Right cardiac atrium (tissue), 5 donors: Measurements from ENCODE around the gene NOC4L. TPM values are rescaled to one million over a fixed set of nuclear protein-coding genes. Genes with fewer than 3 reads are reported as not detected.

Experiments used
- ATAC-seq, 2 donors: fragments of 200-7000 bp; cut with Tn5 transposase; one replicate each; pipeline versions ENCODE4 v1.8.0 to v1.9.1; 2020; ENCODE audit warnings: moderate library complexity in 2 of 2, mild to moderate bottlenecking in 1 of 2
- DNase-seq, 3 donors: peaks; one replicate each; pipeline ENCODE4 v3.0.0-alpha.2; 2020
- H3K27ac ChIP-seq: one replicate; pipeline ENCODE4 v1.5.1; 2013; ENCODE audit warnings: mild to moderate bottlenecking, low read length, control low read depth, moderate library complexity
- H3K27me3 ChIP-seq: one replicate; pipeline ENCODE4 v1.6.1; 2013; ENCODE audit not compliant: control insufficient read depth, insufficient read depth
- H3K4me1 ChIP-seq: one replicate; pipeline ENCODE4 v1.6.1; 2013; ENCODE audit warnings: low read length; ENCODE audit not compliant: control insufficient read depth, insufficient read depth
- H3K4me3 ChIP-seq: one replicate; pipeline ENCODE4 v1.5.1; 2013; ENCODE audit warnings: low read length, control low read depth
- H3K9me3 ChIP-seq: one replicate; pipeline ENCODE4 v1.6.1; 2013; ENCODE audit warnings: low read length; ENCODE audit not compliant: control insufficient read depth
- WGBS: extraction: QIAGEN DNeasy Blood & Tissue Kit; methylation state at CpG from one replicate; pipeline ENCODE4 v1.1.7; 2013; 5-methylcytosine and 5-hydroxymethylcytosine counted together
- intact Hi-C, 4 donors: fragments of 100-400 bp; cut with DNase I; formaldehyde crosslinking; loops; one replicate each; pipeline versions ENCODE4 v1.11.0 to v1.14.0; 2022 to 2023
- polyA plus RNA-seq: library from polyadenylated mRNA; stranded (reverse); fragments of 200-250 nt; gene quantifications from one replicate; pipeline ENCODE4 v1.2.3, GENCODE V29; 2013
- total RNA-seq, 4 donors: library from RNA; stranded (reverse); fragmentation: NEBNext Ultra II Directional; extraction: Animal tissue kit (Norgen Biotek cat#: 25700); gene quantifications; one replicate each; pipeline ENCODE4 v1.2.1, GENCODE V29; 2021
- donor health status: healthy with polysubstance abuse.
- donor health status: DM: no; HTN: yes; CAD: no.
- donor health status: DM: no; HTN: no; CAD: no.
- donor health status: DM: no; HTN: yes; CAD: no; lungs with severe emphysema.
- donor health status: DM: yes; HTN: yes; CAD: no.

The NOC4L gene
- total and polyA plus RNA-seq, 5 donors = 7.7 to 11.0 (median 9.3) TPM

DNA sequence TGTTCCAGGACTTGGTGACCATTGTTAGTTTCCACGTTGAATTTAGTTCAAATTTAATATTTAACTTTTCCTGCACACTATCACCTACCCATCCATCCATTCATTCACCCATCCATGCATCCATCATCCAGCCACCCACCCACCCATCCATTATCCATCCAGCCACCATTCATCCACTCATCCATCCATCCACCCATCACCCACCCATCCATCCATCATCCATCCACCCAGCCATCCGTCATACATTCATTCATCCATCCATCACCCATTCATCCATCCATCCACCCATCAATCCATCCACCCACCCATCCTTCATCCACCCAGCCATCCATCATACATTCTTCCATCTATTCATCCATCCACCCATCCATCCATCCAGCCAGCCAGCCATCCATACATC is 21.8 kb downstream of the NOC4L start:
- DNase-seq = no peak
- H3K27me3 ChIP-seq = no peaks in the 10 kb centered on the region
- intact Hi-C loops = loop anchor here in 1 of 4 donors (10.0 kb wide), 1 partner anchor 359 kb away; no protein-coding TSS in a partner anchor
- 91% methylated on average over 2 of the region's 2 CpGs for WGBS
- ATAC-seq = no peak
- H3K4me1 ChIP-seq = no peaks in the 10 kb centered on the region
- no peaks in the 10 kb centered on the region for H3K9me3 ChIP-seq
- no peak overlapping the region for H3K4me3 ChIP-seq
- no peak overlapping the region for H3K27ac ChIP-seq

DNA sequence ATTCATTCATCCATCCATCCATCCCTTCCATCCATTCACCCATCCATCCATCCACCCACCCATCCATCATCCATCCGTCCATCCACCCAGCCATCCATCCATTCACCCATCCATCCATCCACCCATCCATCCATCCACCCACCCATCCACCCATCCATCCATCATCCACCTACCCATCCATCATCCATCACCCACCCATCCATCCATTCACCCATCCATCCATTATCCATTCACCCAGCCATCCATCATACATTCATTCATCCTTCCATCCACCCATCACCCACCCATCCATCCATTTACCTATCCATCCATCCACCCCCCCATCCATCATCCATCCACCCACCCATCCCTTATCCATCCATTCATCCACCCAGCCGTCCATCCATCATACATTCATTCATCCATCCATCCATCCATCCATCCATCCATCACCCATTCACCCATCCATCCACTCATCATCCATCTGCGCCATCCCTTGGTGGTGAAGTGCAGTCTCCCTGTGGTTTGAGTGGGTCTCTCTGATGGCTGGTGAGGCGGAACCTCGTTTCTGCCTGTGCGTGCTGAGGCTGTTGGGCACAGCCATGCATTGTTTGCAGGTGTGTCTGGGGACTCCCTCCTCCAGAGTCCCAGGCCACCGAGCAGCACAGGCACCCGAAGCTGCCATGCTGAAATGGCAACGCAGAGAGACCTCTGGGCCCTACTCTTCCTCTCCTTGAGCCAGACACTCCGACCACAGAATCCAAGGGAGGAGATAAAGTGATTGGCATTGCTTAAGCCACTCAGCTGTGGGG is 22.7 kb downstream of the NOC4L start:
- no peak for ATAC-seq
- Histone ChIP-seq H3K4me3 (no peak overlapping the region), H3K27me3 (no peaks in the 10 kb centered on the region), H3K27ac (no peak overlapping the region), H3K9me3 (no peaks in the 10 kb centered on the region), H3K4me1 (no peaks in the 10 kb centered on the region)
- DNase-seq = peak in 1 of 3 donors; percentile 25
- intact Hi-C loops = loop anchor here in 1 of 4 donors (10.0 kb wide), 1 partner anchor 358 kb away; no protein-coding TSS in a partner anchor
- WGBS = 91% methylated on average over 10 of the region's 10 CpGs

DNA sequence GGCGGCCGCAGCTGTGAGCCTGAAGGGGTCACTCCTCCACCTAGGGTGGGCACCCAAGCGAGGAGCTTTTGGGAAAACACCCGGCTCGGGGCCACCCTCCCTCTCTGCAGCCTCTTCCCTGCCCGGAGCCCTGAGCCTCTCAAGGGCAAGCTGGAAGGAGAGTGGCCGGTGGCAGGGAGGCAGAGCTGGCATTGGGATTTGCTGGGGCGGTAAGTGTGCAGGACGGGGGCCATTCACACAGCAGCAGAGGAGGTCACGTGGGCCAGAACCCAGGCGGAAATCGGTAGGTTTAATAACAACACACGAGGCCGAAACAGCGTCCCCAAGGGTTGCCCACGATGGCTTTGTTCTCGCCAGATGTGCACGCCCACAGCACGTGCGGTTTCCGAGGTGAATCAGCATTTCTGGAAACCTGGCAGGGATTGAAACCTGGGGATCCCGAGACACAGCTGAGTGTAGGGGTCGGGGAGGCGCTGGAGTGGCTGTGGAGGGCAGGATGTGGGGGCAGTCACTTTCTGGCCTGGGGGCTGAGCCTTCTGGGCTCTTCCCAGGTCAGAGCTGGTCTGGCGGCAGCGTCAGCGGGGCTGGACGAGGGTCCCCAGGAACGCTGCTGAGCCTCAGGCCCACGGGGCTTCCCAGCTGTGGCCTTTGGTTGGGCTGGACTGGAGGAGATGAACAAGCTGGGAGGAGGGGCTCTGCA is 23.5 kb downstream of the NOC4L start:
- WGBS = 79% methylated on average over 30 of the region's 30 CpGs
- DNase-seq (peak; percentile 12 to 43 (median 18)), ATAC-seq (no peak)
- no peaks in the 10 kb centered on the region for H3K27me3 ChIP-seq
- intact Hi-C loops = loop anchor here in 1 of 4 donors (10.0 kb wide), 1 partner anchor 357 kb away; no protein-coding TSS in a partner anchor
- H3K9me3 ChIP-seq = no peaks in the 10 kb centered on the region
- no peak overlapping the region for H3K4me3 ChIP-seq
- H3K27ac ChIP-seq = no peak overlapping the region
- H3K4me1 ChIP-seq = no peaks in the 10 kb centered on the region

DNA sequence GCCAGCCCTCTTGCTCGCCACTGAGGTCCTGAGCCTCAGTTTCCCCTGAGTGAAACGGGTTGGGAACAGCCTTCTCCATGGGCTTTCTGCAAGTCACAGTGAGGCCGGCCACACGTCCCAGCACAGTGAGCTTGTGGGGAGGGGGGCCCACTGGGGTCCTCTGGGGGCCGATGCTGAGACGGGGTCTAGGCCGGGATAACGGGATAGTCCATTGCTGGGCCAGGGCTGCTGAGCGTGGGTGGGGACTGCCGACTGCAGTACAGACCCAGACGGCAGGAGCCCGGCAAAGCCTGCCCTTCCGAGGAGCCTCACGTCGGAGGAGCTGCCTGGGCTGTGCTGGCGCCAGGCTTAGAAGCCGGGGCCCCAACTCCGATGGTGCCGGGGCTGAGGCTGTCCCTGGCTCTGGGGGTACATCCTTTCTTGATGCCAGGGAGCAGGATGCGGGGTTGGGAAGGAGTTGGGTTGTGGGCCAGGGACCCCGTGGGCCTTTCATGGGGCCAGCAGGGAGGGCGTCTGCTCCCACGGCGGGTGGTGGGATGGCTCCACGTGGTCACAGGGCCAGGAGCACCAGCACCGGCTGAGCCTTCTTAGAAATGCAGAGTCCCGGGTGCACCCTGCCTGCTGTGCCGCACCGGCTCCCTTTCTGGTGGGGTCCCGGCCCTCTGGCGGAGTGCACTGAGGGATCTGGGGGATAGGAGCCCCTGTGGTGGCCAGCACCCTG is 24.2 kb downstream of the NOC4L start:
- 81% methylated on average over 31 of the region's 31 CpGs for WGBS
- no peaks in the 10 kb centered on the region for H3K27me3 ChIP-seq
- no peak for ATAC-seq
- no peak overlapping the region for H3K4me3 ChIP-seq
- H3K4me1 ChIP-seq = no peaks in the 10 kb centered on the region
- intact Hi-C loops = loop anchor here in 1 of 4 donors (10.0 kb wide), 1 partner anchor 356 kb away; no protein-coding TSS in a partner anchor
- H3K27ac ChIP-seq = no peak overlapping the region
- H3K9me3 ChIP-seq = no peaks in the 10 kb centered on the region
- DNase-seq = peak in 2 of 3 donors; percentile 14 to 51

DNA sequence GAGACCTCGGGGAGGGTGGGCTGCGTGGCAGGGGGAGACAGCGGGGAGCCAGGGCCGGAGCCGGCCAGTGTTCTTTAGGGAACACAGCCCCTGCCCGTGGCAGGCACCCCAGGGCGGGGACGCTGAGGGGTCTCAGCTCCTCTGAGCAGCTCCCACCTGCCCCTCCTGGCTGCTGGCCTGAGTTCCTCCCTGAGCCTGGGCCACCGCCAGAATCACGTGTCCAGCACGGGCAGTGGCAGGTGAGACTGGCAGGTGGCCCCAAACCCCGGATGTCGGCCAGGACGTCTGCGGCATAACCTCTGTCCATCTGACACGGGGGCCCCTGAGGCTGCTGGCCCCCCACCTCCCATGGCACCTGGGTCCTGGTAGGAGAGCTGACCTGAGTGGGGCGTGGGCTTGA is 25.1 kb downstream of the NOC4L start:
- no peaks in the 10 kb centered on the region for H3K27me3 ChIP-seq
- intact Hi-C loops = loop anchor here in 1 of 4 donors (10.0 kb wide), 1 partner anchor 355 kb away; no protein-coding TSS in a partner anchor
- no peak overlapping the region for H3K4me3 ChIP-seq
- no peak overlapping the region for H3K27ac ChIP-seq
- no peaks in the 10 kb centered on the region for H3K9me3 ChIP-seq
- ATAC-seq (peak in 1 of 2 donors; percentile 5), DNase-seq (peak in 2 of 3 donors; percentile 9 to 47)
- no peaks in the 10 kb centered on the region for H3K4me1 ChIP-seq
- WGBS = 80% methylated on average over 17 of the region's 17 CpGs

DNA sequence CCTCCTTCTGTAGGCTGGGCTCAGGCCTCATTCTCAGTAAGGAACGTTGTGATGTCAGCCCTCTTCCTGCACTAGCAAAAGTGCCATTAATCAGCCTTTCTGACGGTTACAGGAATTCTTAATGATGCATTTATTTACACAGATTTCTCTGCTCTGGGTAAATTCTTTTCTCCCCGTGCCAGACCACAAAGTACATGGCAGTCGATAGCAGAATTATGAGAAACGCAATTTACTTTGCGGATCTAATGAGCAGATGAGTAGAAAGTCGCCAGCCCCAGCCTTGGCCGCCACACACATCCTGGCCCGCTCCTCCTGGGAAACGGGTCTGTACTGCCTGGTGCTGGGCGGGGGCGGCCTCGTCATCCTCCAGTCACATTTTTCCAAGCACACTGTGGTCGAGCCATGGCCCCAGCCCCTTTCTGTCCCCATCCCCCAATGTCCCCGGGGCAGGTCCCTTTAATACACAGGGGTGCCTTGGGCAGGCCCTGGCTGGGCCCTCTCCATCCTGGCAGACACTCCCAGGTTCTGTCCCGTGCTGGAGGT is 25.9 kb downstream of the NOC4L start:
- WGBS = 37% methylated on average over 16 of the region's 16 CpGs
- H3K4me1 ChIP-seq = no peaks in the 10 kb centered on the region
- no peak overlapping the region for H3K4me3 ChIP-seq
- DNase-seq = peak in 1 of 3 donors; percentile 6
- intact Hi-C loops = no loop called here
- no peaks in the 10 kb centered on the region for H3K9me3 ChIP-seq
- no peaks in the 10 kb centered on the region for H3K27me3 ChIP-seq
- H3K27ac ChIP-seq = no peak overlapping the region
- ATAC-seq = no peak

DNA sequence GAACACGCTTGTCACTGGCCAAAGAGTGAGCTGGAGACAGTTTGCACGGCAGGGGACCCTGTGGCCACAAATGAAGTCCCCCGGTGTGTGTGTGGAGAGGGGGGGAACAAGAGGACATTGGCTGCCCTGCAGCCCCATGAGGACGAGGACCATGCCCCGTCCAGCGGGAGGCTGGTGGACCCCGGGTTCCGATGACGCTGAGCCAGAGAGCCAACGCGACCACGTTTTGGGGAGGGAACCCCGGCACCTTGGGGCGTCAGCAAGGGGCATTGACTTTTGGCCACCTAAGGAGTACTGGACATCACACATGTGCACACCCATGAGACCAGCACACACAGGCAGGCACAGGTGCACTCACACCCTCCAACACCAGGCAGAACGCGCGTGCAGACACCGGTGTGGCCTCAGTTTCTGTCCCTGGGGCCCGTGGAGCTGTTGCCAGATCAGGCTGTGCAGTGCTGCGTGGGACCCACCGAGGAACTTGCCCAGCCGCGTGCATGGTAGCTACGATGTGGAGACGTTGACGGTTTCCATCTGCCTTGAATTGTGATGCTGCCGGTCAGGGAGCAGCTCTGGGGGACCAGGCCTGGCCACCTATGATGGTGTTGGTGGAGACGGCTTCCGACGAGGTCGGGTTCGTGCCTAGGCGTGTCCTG is 26.5 kb downstream of the NOC4L start:
- Histone ChIP-seq H3K4me1 (no peaks in the 10 kb centered on the region), H3K4me3 (no peak overlapping the region), H3K9me3 (no peaks in the 10 kb centered on the region), H3K27ac (no peak overlapping the region), H3K27me3 (no peaks in the 10 kb centered on the region)
- peak in 1 of 3 donors; percentile 6 for DNase-seq
- WGBS = 77% methylated on average over 33 of the region's 33 CpGs
- ATAC-seq = no peak
- intact Hi-C loops = no loop called here

DNA sequence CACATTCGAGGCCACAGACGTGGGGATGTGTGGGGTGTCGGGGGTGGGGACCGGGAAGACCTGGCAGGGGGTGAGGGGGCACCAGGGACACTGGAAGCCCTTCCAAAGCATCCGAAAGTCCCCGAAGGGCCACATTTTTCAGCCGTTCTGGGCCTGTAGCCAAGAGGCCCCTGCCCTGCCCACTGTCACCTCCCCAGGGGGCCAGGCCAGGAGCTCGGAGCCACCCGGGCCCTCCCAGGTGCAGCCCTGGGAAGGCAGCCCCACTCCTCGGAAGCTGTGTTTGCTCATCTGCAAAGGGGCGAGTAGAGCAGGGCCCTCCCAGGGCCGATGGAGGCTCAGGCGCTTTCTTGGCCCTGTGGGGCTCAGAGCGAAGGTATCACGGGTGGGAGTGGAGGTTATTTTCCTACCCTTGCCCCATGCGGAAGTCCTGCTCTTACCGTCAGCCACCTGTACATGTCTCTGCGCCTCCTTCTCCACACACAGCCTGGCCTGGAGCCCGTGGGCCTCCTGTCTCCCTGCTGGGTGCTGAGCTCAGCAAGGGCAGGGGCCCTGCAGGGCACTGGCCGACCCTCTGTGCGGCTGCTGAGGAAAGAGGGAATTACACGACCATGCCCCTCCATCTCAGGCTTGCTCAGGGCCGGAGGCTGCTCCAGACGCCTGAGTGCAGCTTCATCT is 27.2 kb downstream of the NOC4L start:
- DNase-seq (peak in 1 of 3 donors; percentile 10), ATAC-seq (no peak)
- WGBS = 64% methylated on average over 24 of the region's 24 CpGs
- Histone ChIP-seq H3K4me3 (no peak overlapping the region), H3K4me1 (no peaks in the 10 kb centered on the region), H3K27me3 (no peaks in the 10 kb centered on the region), H3K27ac (no peak overlapping the region), H3K9me3 (no peaks in the 10 kb centered on the region)
- intact Hi-C loops = no loop called here

DNA sequence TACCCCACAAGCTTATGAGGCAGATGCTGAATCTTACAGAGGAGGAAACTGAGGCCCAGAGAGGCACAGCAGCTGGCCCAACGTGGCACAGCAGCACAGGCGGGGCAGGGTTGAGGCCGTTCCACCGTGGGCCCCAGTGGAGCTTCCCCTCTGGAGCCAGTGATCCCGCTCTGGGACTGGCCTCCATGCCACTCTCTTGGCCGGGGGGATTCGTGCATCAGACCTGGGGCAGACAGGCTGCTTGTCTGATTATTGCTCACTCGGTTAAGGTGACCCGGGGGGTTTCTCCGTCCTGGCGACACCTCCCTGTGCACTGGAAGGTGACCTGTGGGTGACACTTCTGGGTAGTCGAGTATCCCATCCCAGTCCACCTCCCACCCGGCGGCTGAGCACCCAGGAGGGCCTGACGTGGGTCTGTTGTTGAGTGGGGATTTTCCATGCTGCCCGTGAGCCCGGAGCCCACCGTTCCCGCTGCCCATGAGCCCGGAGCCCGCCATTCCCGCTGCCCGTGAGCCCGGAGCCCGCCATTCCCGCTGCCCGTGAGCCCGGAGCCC is 27.8 kb downstream of the NOC4L start:
- Histone ChIP-seq H3K4me1 (no peaks in the 10 kb centered on the region), H3K27me3 (no peaks in the 10 kb centered on the region), H3K27ac (no peak overlapping the region), H3K4me3 (no peak overlapping the region), H3K9me3 (no peaks in the 10 kb centered on the region)
- ATAC-seq (no peak), DNase-seq (peak in 1 of 3 donors; percentile 4)
- intact Hi-C loops = no loop called here
- WGBS = 82% methylated on average over 28 of the region's 28 CpGs
